ENCODE results near the gene SLC2A9.

The SLC2A9 gene

DNA sequence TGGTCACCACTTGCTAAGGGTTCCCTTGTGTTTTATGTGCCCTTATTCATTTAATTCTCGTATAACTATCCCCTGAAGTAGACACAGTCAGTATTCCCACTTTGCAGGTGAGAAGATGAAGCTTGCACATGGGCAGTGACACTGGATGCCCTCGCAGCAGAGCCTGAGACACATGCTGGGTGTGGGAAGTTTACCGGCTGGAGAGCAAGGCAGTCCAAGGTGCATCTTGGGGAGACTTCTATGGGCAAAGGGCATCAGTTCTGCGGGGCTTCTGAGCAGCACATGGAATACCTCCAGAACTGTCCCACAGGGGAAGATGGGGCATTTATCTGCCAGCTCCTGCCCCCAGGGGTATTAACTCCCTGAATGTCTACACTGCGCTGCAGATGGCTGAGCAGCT, 92.2 kb downstream of the SLC2A9 start:
- DNase-seq (ENCODE audit: low read depth): no peak
- TF ChIP-seq, protein P1, sequence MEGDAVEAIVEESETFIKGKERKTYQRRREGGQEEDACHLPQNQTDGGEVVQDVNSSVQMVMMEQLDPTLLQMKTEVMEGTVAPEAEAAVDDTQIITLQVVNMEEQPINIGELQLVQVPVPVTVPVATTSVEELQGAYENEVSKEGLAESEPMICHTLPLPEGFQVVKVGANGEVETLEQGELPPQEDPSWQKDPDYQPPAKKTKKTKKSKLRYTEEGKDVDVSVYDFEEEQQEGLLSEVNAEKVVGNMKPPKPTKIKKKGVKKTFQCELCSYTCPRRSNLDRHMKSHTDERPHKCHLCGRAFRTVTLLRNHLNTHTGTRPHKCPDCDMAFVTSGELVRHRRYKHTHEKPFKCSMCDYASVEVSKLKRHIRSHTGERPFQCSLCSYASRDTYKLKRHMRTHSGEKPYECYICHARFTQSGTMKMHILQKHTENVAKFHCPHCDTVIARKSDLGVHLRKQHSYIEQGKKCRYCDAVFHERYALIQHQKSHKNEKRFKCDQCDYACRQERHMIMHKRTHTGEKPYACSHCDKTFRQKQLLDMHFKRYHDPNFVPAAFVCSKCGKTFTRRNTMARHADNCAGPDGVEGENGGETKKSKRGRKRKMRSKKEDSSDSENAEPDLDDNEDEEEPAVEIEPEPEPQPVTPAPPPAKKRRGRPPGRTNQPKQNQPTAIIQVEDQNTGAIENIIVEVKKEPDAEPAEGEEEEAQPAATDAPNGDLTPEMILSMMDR (IDR thresholded peaks at IDR 0.05; ENCODE audit: control insufficient read depth, extremely low read depth, insufficient read depth): no peak

DNA sequence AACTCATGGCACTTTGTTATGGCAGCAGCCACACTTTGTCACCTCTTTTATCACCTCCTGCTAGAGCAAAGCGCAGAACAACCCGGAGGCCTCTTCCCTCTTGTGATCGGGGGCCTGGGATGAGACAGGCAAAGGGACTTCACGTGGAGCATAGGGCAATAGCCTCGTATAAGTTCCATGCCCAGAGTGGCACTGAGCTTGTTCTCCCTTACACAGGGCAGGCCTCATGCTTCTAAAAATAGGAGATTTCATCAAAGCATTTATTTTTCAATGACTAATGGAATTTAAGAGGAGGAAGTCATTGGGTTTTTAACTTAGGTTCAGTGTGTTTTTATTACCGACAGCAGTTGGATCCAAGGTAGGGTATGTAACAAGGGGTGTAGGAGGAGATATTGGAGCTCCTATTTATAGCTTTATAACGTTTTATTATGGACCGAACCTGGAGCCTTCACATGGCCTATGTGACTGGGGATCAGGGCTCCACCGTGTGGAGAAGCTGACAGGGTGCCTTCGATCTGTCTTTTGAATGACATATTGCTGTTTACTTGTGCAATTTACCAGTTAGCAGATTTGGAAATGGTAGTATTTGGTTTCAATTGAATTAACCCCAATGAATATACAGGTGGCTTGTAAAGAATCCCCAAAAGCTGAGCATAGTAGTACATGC, 93.8 kb downstream of the SLC2A9 start:
- no peak overlapping the region for H3K4me3 ChIP-seq (ENCODE audit: low read depth, low read length)
- TF ChIP-seq, protein P1 (IDR thresholded peaks at IDR 0.05; ENCODE audit: control insufficient read depth, extremely low read depth, insufficient read depth): peak; percentile 39
- no peak for DNase-seq (ENCODE audit: low read depth)

More for the DNA sequence above, 92.2 kb downstream of the SLC2A9 start:
- no peak overlapping the region for H3K4me3 ChIP-seq (ENCODE audit: low read depth, low read length)

DNA sequence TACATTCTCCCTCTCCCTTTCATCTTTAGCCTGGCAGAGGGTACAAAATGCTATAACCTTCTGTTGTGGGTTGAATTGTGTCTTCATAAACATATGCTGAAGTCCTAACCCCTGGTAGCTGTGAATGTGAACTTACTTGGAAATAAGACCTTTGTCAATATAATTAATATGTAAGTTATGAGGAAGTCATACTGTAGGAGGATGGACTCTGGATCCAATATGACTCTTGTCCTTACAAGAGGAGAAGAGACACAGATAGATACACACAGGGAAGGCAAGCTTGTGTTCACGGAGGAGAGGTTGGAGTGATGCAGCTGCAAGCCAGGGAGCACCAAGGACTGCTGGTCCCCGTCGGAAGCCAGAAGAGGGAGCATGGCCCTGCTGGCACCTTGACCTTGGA, 94.7 kb downstream of the SLC2A9 start:
- no peak overlapping the region for H3K4me3 ChIP-seq (ENCODE audit: low read depth, low read length)
- DNase-seq (ENCODE audit: low read depth): no peak
- TF ChIP-seq, protein P1 (IDR thresholded peaks at IDR 0.05; ENCODE audit: control insufficient read depth, extremely low read depth, insufficient read depth): no peak

DNA sequence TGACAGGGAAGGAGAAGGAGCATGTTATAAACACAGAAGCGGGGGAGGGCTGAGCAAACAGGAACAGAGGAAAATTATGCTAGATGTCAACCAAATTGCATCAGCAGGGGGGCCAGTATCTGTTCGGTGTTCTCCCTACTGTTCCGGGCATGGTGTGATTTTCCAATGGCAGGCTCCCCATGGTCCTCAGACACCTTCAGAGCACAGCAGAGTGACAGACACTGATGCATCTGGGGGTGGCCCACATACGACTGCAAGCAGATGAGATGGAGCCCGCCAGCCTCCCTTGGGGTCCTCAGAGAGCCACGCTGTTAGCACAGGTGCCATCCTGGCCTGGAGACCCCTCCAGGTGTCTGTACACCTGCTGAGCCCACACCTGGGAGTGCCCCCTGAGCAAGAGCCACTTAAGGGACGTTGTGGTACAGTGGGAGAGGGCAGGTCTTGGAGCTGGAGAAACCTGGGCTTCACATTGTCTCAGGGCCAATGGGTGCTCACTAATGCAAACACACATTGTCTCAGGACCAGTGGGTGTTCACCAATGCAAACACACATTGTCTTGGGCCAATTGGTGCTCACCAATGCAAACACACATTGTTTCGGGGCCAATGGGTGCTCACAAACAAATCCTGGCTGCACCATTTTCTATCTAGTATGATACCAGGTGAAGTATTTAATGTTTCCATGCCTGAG, 95.4 kb downstream of the SLC2A9 start:
- DNase-seq (ENCODE audit: low read depth): no peak
- TF ChIP-seq, protein P1 (IDR thresholded peaks at IDR 0.05; ENCODE audit: control insufficient read depth, extremely low read depth, insufficient read depth): no peak
- H3K4me3 ChIP-seq (ENCODE audit: low read depth, low read length): no peak overlapping the region

DNA sequence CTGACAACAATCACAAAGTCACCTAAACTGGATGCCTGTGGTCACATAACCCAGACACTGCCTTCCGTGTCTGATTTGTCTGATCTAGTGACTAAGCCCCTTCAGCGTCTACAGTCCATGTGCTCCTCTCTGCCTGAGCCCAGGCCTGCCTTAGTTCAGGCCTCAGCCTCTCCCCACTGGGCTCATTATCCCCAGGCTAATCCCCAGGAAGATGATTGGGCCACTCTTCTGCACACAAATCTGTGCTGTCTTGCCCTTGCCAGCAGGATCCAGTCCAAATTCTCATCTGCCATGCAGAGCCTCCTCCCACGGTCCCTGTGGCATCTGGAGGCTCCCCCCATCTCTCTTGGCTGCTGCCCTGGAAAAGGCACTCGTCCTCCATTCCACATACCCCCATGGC, 96.5 kb downstream of the SLC2A9 start:
- no peak overlapping the region for H3K4me3 ChIP-seq (ENCODE audit: low read depth, low read length)
- TF ChIP-seq, protein P1 (IDR thresholded peaks at IDR 0.05; ENCODE audit: control insufficient read depth, extremely low read depth, insufficient read depth): no peak
- DNase-seq (ENCODE audit: low read depth): no peak

DNA sequence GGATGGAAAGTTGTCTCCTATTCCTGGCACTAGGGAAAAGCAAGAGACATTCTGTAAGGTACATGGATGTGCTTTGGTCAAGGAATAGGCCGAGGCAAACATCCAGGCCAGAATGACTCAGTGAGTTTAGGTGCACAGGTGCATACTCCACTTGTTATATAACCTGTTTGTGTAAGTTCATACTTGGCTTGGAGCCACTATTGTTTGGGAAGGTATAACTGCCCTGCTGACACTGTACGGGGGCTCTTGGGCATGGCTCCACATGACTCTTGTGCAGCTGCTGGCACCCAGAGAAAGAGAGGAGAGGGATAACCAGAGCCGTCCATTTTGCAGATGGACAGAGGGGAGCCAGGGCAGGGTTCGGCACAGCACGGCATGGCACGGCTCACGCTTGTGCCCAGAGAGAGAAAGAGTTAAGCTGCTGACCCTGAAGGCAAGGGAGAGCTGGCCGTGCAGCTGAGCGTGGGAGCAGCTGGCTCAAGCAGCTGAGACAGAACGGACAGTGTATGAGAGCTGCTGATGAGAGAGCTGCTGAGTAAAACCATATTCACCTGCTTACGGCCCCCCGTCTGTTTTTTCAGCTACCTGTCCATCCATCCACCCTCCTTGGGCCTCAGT, 98.0 kb downstream of the SLC2A9 start:
- DNase-seq (ENCODE audit: low read depth): no peak
- TF ChIP-seq, protein P1 (IDR thresholded peaks at IDR 0.05; ENCODE audit: control insufficient read depth, extremely low read depth, insufficient read depth): no peak
- no peak overlapping the region for H3K4me3 ChIP-seq (ENCODE audit: low read depth, low read length)

Data from LNCaP clone FGC (cell line).